GM20000 (cell line): Measurements from ENCODE around the gene CLPTM1.
"Not testable (repeated sequence)": the region's sequence is repeated elsewhere in the genome, so short reads cannot be mapped to it uniquely, and the experiment has no call there.

Experiments
- DNase-seq: peaks from one replicate; pipeline ENCODE4 v3.0.0; 2012; ENCODE audit warnings: low spot score
- TF ChIP-seq, protein P1 (sequence below): IDR thresholded peaks from 2 replicates; pipeline ENCODE4 v1.5.1; 2012; ENCODE audit warnings: mild to moderate bottlenecking, control low read depth; ENCODE audit errors: extremely low read depth, missing control alignments

The CLPTM1 gene

GRCh38 chr19:44912854-44913253, 42.3 kb upstream of the CLPTM1 start:
- TF ChIP-seq, protein P1, sequence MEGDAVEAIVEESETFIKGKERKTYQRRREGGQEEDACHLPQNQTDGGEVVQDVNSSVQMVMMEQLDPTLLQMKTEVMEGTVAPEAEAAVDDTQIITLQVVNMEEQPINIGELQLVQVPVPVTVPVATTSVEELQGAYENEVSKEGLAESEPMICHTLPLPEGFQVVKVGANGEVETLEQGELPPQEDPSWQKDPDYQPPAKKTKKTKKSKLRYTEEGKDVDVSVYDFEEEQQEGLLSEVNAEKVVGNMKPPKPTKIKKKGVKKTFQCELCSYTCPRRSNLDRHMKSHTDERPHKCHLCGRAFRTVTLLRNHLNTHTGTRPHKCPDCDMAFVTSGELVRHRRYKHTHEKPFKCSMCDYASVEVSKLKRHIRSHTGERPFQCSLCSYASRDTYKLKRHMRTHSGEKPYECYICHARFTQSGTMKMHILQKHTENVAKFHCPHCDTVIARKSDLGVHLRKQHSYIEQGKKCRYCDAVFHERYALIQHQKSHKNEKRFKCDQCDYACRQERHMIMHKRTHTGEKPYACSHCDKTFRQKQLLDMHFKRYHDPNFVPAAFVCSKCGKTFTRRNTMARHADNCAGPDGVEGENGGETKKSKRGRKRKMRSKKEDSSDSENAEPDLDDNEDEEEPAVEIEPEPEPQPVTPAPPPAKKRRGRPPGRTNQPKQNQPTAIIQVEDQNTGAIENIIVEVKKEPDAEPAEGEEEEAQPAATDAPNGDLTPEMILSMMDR: no peak
- no peak for DNase-seq

GRCh38 chr19:44913512-44914432, 41.4 kb upstream of the CLPTM1 start:
- not testable (repeated sequence) for DNase-seq

GRCh38 chr19:44914433-44915206, 40.6 kb upstream of the CLPTM1 start, which contains the start of gene APOC1:
Gene APOC1 (plus strand): TSS chr19:44914608. CDS start chr19:44914892, 284 bp downstream.
- DNase-seq: peak; percentile 96

DNA sequence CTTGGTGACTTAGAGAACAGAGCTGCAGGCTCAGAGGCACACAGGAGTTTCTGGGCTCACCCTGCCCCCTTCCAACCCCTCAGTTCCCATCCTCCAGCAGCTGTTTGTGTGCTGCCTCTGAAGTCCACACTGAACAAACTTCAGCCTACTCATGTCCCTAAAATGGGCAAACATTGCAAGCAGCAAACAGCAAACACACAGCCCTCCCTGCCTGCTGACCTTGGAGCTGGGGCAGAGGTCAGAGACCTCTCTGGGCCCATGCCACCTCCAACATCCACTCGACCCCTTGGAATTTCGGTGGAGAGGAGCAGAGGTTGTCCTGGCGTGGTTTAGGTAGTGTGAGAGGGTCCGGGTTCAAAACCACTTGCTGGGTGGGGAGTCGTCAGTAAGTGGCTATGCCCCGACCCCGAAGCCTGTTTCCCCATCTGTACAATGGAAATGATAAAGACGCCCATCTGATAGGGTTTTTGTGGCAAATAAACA, 30.9 kb upstream of the CLPTM1 start:
- TF ChIP-seq, protein P1: no peak
- no peak for DNase-seq

- TF ChIP-seq, protein P1: no peak
- DNase-seq: no peak
Observed at GRCh38 chr19:44925114-44925891, 29.9 kb upstream of the CLPTM1 start.

DNA sequence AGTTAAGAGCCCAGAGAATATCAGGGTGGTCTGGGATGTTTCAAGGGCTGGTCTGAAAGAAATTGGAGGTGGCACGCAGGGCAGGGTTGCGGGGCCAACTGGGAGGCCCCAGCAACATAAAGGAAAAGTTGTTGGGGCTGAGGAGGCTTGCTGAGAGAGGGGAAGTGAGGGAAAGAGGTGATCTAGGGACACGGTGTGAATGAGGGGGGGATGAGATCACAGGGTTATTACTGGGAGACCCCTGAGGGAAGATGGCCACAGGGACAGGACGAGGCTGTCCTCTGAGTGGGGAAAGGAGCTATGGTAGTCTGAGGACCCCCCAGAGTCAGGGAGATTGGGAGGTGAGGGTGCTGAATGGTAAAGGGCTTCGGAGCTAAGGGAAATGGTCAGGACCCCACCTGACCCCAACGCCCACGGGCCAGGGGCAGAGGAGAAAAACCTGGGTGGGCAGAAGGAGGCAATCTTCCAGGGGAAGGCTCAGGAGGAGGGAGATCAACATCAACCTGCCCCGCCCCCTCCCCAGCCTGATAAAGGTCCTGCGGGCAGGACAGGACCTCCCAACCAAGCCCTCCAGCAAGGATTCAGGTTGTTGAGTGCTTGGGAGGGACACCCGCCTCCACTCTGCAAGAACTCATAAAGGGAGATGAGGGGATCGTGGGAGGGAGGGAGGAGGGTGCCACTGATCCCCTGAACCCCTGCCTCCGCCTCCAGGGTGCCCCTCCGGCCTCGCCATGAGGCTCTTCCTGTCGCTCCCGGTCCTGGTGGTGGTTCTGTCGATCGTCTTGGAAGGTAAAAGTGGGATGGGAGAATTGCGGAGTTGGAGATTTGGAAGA, 28.7 kb upstream of the CLPTM1 start:
- DNase-seq: not testable (repeated sequence)

- no peak for DNase-seq
- TF ChIP-seq, protein P1: no peak
Observed at GRCh38 chr19:44927746-44928145, 27.4 kb upstream of the CLPTM1 start.

DNA sequence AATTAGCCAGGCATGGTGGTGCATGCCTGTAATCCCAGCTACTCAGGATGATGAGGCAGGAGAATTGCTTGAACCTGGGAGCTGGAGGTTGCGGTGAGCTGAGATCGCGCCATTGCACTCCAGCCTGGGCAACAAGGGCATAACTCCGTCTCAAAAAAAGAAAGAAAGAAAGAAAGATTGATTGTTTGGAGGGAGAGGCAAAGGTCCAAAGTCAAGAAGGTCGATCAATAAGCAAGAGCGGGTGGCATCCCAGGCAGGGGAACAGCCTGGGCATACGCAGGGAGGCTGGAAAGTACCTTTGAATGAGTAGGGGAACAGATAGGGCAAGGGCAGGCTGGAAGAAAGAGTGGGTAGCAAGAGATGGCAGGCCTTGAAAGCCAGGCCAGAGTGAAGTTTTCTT, 25.1 kb upstream of the CLPTM1 start:
- DNase-seq: no peak
- TF ChIP-seq, protein P1: no peak
